ENCODE data around the gene PAWR. TPM values are rescaled to one million over a fixed set of nuclear protein-coding genes. Genes with fewer than 3 reads are reported as not detected.

Gene PAWR
- total RNA-seq, 2 donors from 2014 or later: 46.4 to 58.7 TPM

DNA sequence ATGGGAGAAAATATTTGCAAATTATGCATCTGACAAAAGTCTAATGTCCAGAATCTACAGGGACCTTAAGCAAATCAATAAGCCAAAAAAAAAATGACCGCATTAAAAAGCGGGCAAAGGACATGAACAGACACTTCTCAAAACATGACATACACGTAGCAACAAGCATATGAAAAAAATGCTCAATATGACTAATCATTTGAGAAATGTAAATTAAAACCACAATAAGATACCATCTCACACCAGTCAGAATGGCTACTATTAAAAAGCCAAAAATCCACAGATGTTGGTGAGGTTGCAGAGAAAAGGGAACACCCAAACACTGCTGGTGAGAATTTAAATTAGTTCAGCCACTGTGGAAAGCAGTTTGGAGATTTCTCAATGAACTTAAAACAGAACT is 16.1 kb downstream of the PAWR start:
- intact Hi-C loops (cut with DNase I): no loop called here
- DNase-seq (ENCODE audit: low spot score): no peak
- Histone ChIP-seq H3K27ac (no peak overlapping the region), H3K36me3 (no peaks in the 10 kb centered on the region), H3K4me3 (no peak overlapping the region), H3K4me1 (replicated peaks) (peaks cover 8% of the 10 kb centered on the region), H3K9me3 (no peaks in the 10 kb centered on the region), H3K27me3 (replicated peaks; ENCODE audit: insufficient read depth) (no peaks in the 10 kb centered on the region)
- WGBS: 86% methylated on average over 3 of the region's 3 CpGs
- TF ChIP-seq, protein P1, sequence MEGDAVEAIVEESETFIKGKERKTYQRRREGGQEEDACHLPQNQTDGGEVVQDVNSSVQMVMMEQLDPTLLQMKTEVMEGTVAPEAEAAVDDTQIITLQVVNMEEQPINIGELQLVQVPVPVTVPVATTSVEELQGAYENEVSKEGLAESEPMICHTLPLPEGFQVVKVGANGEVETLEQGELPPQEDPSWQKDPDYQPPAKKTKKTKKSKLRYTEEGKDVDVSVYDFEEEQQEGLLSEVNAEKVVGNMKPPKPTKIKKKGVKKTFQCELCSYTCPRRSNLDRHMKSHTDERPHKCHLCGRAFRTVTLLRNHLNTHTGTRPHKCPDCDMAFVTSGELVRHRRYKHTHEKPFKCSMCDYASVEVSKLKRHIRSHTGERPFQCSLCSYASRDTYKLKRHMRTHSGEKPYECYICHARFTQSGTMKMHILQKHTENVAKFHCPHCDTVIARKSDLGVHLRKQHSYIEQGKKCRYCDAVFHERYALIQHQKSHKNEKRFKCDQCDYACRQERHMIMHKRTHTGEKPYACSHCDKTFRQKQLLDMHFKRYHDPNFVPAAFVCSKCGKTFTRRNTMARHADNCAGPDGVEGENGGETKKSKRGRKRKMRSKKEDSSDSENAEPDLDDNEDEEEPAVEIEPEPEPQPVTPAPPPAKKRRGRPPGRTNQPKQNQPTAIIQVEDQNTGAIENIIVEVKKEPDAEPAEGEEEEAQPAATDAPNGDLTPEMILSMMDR (IDR thresholded peaks at IDR 0.05): no peak
- TF ChIP-seq POLR2AphosphoS5 (IDR thresholded peaks at IDR 0.05) (no peak), POLR2A (IDR thresholded peaks at IDR 0.05) (no peak)

DNA sequence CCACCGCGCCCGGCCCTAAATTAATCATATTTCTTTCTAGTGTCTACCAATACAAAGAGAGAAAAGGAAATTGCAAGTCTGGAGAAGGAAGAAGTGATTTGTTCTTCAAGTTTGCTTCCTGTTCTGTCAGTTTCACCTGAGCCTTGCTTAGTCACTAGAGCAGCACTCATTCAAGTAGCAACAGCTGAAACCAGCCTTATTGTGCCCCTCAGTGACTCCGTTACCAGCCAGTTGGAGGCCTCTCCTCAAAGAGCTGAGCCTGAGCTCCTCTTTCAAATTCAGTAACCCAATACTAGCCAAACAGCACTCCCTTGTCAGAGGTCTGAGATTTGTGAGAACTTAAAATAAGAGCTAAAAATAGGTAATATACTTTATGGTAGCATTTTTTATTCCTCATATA is 17.4 kb downstream of the PAWR start:
- peaks cover 8% of the 10 kb centered on the region for H3K4me1 ChIP-seq (replicated peaks)
- TF ChIP-seq POLR2AphosphoS5 (IDR thresholded peaks at IDR 0.05) (no peak), POLR2A (IDR thresholded peaks at IDR 0.05) (no peak)
- TF ChIP-seq, protein P1 (IDR thresholded peaks at IDR 0.05): no peak
- no peaks in the 10 kb centered on the region for H3K27me3 ChIP-seq (replicated peaks; ENCODE audit: insufficient read depth)
- H3K27ac ChIP-seq: no peak overlapping the region
- no peak overlapping the region for H3K4me3 ChIP-seq
- H3K36me3 ChIP-seq: no peaks in the 10 kb centered on the region
- intact Hi-C loops (cut with DNase I): no loop called here
- no peaks in the 10 kb centered on the region for H3K9me3 ChIP-seq
- WGBS: 94% methylated on average over 4 of the region's 4 CpGs
- DNase-seq (ENCODE audit: low spot score): no peak

DNA sequence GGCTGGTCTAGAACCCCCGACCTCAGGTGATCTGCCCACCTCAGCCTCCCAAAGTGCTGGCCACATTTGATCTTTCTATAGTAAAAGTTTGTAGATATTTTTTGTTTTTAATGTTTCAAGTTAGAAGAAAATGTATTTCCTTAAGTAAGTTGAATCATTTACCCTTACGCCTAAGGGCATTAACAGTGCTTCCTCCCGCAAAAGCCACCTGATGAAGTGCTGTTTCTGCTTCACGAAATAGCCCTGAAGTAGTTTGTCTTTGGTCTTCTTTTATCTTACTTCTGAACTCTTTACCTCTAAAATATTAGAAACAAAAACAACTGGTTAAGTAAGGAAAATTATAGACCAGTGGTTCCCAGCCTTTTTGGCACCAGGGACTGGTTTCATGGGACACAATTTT is 22.7 kb downstream of the PAWR start:
- Histone ChIP-seq H3K4me1 (replicated peaks) (no peaks in the 10 kb centered on the region), H3K27me3 (replicated peaks; ENCODE audit: insufficient read depth) (no peaks in the 10 kb centered on the region), H3K4me3 (no peak overlapping the region), H3K36me3 (no peaks in the 10 kb centered on the region), H3K9me3 (no peaks in the 10 kb centered on the region), H3K27ac (no peak overlapping the region)
- WGBS: 96% methylated on average over 4 of the region's 4 CpGs
- no peak for TF ChIP-seq POLR2A (IDR thresholded peaks at IDR 0.05)
- TF ChIP-seq POLR2AphosphoS5 (IDR thresholded peaks at IDR 0.05): no peak
- TF ChIP-seq, protein P1 (IDR thresholded peaks at IDR 0.05): no peak
- intact Hi-C loops (cut with DNase I): no loop called here
- DNase-seq (ENCODE audit: low spot score): no peak

DNA sequence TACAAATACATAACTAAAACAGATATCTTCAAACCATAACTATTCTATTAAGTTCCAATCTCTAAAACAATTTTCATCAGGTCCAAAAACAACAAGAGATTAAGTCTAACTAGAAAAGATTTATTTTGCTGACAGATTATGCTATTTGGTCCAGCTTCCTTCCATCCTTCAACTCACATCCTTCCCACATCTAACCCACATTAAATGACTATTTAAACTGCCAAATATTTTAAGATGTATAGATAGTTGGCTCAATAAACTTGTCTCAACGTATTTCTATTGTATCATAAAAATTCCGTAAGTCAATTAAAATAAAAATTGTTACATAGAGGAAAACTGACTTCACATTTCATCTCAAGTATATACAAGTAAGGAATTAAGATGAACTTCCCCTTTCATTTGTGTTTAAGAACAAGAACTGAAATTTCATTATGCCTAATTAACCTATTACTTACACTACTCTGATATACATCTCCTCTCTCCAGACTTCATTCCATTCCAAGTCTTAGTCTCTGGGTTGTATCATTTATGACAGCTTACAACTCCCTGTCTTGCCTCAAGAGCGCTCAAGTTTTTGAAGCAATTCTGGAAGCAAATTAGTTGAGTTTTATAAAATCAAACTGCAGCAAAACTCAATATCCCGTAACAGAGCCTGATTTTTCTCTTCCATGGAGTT is 25.4 kb downstream of the PAWR start:
- intact Hi-C loops (cut with DNase I): no loop called here
- H3K36me3 ChIP-seq: no peaks in the 10 kb centered on the region
- no peak overlapping the region for H3K27ac ChIP-seq
- DNase-seq (ENCODE audit: low spot score): no peak
- H3K4me1 ChIP-seq (replicated peaks): no peaks in the 10 kb centered on the region
- TF ChIP-seq POLR2AphosphoS5 (IDR thresholded peaks at IDR 0.05) (no peak), POLR2A (IDR thresholded peaks at IDR 0.05) (no peak)
- TF ChIP-seq, protein P1 (IDR thresholded peaks at IDR 0.05): no peak
- H3K4me3 ChIP-seq: no peak overlapping the region
- 61% methylated on average over 4 of the region's 4 CpGs for WGBS
- no peaks in the 10 kb centered on the region for H3K9me3 ChIP-seq
- H3K27me3 ChIP-seq (replicated peaks; ENCODE audit: insufficient read depth): no peaks in the 10 kb centered on the region

DNA sequence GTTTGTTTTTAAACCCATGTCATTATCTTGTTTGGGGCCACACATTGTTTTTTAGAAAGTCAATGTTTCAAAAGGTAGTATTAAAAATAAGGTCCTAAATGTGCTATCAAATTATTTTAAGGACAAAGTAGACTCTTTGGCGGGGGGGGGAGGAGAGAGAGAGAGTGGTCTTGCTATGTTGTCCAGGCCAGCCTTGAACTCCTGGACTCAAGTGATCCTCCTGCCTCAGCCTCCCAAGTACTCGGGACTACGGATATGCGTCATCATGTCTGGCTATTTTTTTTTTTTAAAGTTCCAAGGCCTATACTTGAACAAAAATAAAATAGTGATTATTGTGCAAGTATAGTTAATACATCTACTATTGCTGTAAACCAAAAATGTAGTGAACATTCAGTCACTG is 26.2 kb downstream of the PAWR start:
- DNase-seq (ENCODE audit: low spot score): no peak
- Histone ChIP-seq H3K9me3 (no peaks in the 10 kb centered on the region), H3K27me3 (replicated peaks; ENCODE audit: insufficient read depth) (no peaks in the 10 kb centered on the region), H3K27ac (no peak overlapping the region), H3K4me1 (replicated peaks) (no peaks in the 10 kb centered on the region), H3K4me3 (no peak overlapping the region), H3K36me3 (no peaks in the 10 kb centered on the region)
- intact Hi-C loops (cut with DNase I): no loop called here
- TF ChIP-seq POLR2AphosphoS5 (IDR thresholded peaks at IDR 0.05): no peak
- TF ChIP-seq, protein P1 (IDR thresholded peaks at IDR 0.05): no peak
- no peak for TF ChIP-seq POLR2A (IDR thresholded peaks at IDR 0.05)
- 89% methylated on average over 4 of the region's 4 CpGs for WGBS
